ENCODE results near the gene LTB4R2.
A peak's percentile ranks its signal among the peaks of the same experiment; 100 is the strongest.

Gene LTB4R2

GRCh38 chr14:24299255-24300191 lies 10.4 kb upstream of the LTB4R2 start, which contains the start of the genes DHRS1 and NOP9:
Gene DHRS1 (minus strand): TSS chr14:24299780. CDS start chr14:24299106, 674 bp downstream.
Gene NOP9 (plus strand): TSS chr14:24299850. CDS start chr14:24299955, 105 bp downstream.
- peak; percentile 97 for DNase-seq (ENCODE audit: low spot score)

- DNase-seq (ENCODE audit: low spot score): no peak
Observed at GRCh38 chr14:24300326-24300980, 9.5 kb upstream of the LTB4R2 start.

- no peak for DNase-seq (ENCODE audit: low spot score)
Observed at GRCh38 chr14:24304019-24304387, 5.9 kb upstream of the LTB4R2 start.

- no peak for DNase-seq (ENCODE audit: low spot score)
Observed at GRCh38 chr14:24307156-24307574, 2.8 kb upstream of the LTB4R2 start.

- peak; percentile 84 for DNase-seq (ENCODE audit: low spot score)
Observed at GRCh38 chr14:24307575-24308341, 2.2 kb upstream of the LTB4R2 start, which contains the start of gene CIDEB. Gene CIDEB (minus strand): TSS chr14:24307977. CDS start chr14:24307858, 119 bp downstream.

GRCh38 chr14:24308342-24309124 lies 1.4 kb upstream of the LTB4R2 start:
- DNase-seq (ENCODE audit: low spot score): no peak

- DNase-seq (ENCODE audit: low spot score): no peak
Observed at GRCh38 chr14:24310265-24310645, 315 bp downstream of the LTB4R2 start.

- no peak for DNase-seq (ENCODE audit: low spot score)
Observed at GRCh38 chr14:24310646-24311604, 985 bp downstream of the LTB4R2 start, which contains the start of gene LTB4R. Gene LTB4R (plus strand): TSS chr14:24311502. CDS start chr14:24315652, 4,150 bp downstream.

- no peak for DNase-seq (ENCODE audit: low spot score)
Observed at GRCh38 chr14:24311837-24312615, 2.1 kb downstream of the LTB4R2 start.

- no peak for DNase-seq (ENCODE audit: low spot score)
Observed at GRCh38 chr14:24312736-24313507, 3.0 kb downstream of the LTB4R2 start.

GRCh38 chr14:24313913-24314312 lies 4.0 kb downstream of the LTB4R2 start:
- no peak for DNase-seq (ENCODE audit: low spot score)

- DNase-seq (ENCODE audit: low spot score): no peak
Observed at GRCh38 chr14:24314377-24315193, 4.6 kb downstream of the LTB4R2 start.

- DNase-seq (ENCODE audit: low spot score): no peak
Observed at GRCh38 chr14:24315243-24315806, 5.4 kb downstream of the LTB4R2 start.

- DNase-seq (ENCODE audit: low spot score): no peak
Observed at GRCh38 chr14:24315807-24316596, 6.1 kb downstream of the LTB4R2 start.

- DNase-seq (ENCODE audit: low spot score): no peak
Observed at GRCh38 chr14:24316597-24316950, 6.6 kb downstream of the LTB4R2 start.

GRCh38 chr14:24317141-24317928 lies 7.4 kb downstream of the LTB4R2 start:
- no peak for DNase-seq (ENCODE audit: low spot score)

Measured in D341Med (cell line).